Panc1 (cell line): Measurements from ENCODE around the gene SCAMP1.

Experiments
- POLR2AphosphoS5 ChIP-seq: IDR thresholded peaks from 2 replicates; pipeline ENCODE4 v1.6.1; 2012; ENCODE audit warnings: mild to moderate bottlenecking, low read depth, low read length, moderate library complexity
- SIN3A ChIP-seq: IDR thresholded peaks from 2 replicates; pipeline ENCODE4 v1.6.1; 2012; ENCODE audit warnings: low read depth, mild to moderate bottlenecking, low read length, moderate library complexity, borderline replicate concordance; ENCODE audit not compliant: insufficient read depth
- TF ChIP-seq, protein P1 (sequence below): fragments of 450-650 bp; IDR thresholded peaks from 2 replicates; pipeline ENCODE4 v1.5.1; 2017; ENCODE audit warnings: mild to moderate bottlenecking
- TF ChIP-seq, protein P2 (sequence below), 2 experiments: IDR thresholded peaks; 2 replicates each; pipeline ENCODE4 v1.6.1; 2011 to 2012; ENCODE audit warnings: low read depth in 2 of 2, control low read depth in 1 of 2, low read length in 1 of 2, mild to moderate bottlenecking in 1 of 2, moderate library complexity in 1 of 2; ENCODE audit not compliant: insufficient read depth in 1 of 2

DNA sequence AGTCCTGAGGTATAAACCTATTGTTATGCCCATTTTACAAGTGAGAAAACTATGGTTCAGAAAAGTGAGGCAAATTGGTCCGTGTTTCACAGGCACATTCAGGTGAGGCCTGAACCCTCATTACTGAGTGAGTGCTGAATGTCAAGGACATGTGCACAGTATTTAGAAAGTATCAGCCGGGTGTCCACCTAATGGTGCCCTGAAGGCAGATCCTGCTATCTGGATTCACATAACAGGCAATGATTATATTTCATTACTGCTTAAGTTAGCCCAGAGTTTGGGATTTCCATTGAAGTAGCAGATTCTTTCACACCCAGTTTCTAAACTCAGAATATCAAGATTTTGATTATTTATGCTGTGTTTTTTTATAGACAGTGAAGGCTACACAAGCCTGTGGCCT, 145.4 kb downstream of the SCAMP1 start:
- TF ChIP-seq, protein P1, sequence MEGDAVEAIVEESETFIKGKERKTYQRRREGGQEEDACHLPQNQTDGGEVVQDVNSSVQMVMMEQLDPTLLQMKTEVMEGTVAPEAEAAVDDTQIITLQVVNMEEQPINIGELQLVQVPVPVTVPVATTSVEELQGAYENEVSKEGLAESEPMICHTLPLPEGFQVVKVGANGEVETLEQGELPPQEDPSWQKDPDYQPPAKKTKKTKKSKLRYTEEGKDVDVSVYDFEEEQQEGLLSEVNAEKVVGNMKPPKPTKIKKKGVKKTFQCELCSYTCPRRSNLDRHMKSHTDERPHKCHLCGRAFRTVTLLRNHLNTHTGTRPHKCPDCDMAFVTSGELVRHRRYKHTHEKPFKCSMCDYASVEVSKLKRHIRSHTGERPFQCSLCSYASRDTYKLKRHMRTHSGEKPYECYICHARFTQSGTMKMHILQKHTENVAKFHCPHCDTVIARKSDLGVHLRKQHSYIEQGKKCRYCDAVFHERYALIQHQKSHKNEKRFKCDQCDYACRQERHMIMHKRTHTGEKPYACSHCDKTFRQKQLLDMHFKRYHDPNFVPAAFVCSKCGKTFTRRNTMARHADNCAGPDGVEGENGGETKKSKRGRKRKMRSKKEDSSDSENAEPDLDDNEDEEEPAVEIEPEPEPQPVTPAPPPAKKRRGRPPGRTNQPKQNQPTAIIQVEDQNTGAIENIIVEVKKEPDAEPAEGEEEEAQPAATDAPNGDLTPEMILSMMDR = no peak
- TF ChIP-seq, protein P2, sequence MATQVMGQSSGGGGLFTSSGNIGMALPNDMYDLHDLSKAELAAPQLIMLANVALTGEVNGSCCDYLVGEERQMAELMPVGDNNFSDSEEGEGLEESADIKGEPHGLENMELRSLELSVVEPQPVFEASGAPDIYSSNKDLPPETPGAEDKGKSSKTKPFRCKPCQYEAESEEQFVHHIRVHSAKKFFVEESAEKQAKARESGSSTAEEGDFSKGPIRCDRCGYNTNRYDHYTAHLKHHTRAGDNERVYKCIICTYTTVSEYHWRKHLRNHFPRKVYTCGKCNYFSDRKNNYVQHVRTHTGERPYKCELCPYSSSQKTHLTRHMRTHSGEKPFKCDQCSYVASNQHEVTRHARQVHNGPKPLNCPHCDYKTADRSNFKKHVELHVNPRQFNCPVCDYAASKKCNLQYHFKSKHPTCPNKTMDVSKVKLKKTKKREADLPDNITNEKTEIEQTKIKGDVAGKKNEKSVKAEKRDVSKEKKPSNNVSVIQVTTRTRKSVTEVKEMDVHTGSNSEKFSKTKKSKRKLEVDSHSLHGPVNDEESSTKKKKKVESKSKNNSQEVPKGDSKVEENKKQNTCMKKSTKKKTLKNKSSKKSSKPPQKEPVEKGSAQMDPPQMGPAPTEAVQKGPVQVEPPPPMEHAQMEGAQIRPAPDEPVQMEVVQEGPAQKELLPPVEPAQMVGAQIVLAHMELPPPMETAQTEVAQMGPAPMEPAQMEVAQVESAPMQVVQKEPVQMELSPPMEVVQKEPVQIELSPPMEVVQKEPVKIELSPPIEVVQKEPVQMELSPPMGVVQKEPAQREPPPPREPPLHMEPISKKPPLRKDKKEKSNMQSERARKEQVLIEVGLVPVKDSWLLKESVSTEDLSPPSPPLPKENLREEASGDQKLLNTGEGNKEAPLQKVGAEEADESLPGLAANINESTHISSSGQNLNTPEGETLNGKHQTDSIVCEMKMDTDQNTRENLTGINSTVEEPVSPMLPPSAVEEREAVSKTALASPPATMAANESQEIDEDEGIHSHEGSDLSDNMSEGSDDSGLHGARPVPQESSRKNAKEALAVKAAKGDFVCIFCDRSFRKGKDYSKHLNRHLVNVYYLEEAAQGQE (IDR thresholded peaks at IDR 0.05; ENCODE audit: insufficient read depth in 1 of 2, low read depth in 2 of 2, low read length in 1 of 2) = no peak
- no peak for TF ChIP-seq SIN3A
- no peak for TF ChIP-seq POLR2AphosphoS5
